Osteocyte (in vitro differentiated cells): Measurements from ENCODE around the gene PIP4K2A. TPM values are rescaled to one million over a fixed set of nuclear protein-coding genes. Genes with fewer than 3 reads are reported as not detected.
"Not testable (repeated sequence)": the region's sequence is repeated elsewhere in the genome, so short reads cannot be mapped to it uniquely, and the experiment has no call there.

Source experiments
- DNase-seq: peaks from one replicate; pipeline ENCODE4 v3.0.0; 2021; ENCODE audit warnings: mixed read lengths; ENCODE audit not compliant: unreplicated experiment; ENCODE audit errors: extremely low spot score
- H3K27ac Mint-ChIP-seq: one replicate; pipeline ENCODE4 v1.8.0; 2021; ENCODE audit warnings: mild to moderate bottlenecking, mixed read lengths; ENCODE audit not compliant: unreplicated experiment
- H3K27me3 Mint-ChIP-seq: one replicate; pipeline ENCODE4 v1.8.0; 2021; ENCODE audit warnings: mixed read lengths; ENCODE audit not compliant: unreplicated experiment
- H3K36me3 Mint-ChIP-seq: one replicate; pipeline ENCODE4 v1.8.0; 2021; ENCODE audit warnings: mixed read lengths; ENCODE audit not compliant: unreplicated experiment
- H3K4me1 Mint-ChIP-seq: one replicate; pipeline ENCODE4 v1.8.0; 2021; ENCODE audit warnings: mixed read lengths; ENCODE audit not compliant: unreplicated experiment
- H3K4me3 Mint-ChIP-seq: one replicate; pipeline ENCODE4 v1.8.0; 2021; ENCODE audit warnings: mild to moderate bottlenecking, moderate library complexity, mixed read lengths; ENCODE audit not compliant: unreplicated experiment
- H3K9me3 Mint-ChIP-seq: one replicate; pipeline ENCODE4 v1.8.0; 2021; ENCODE audit warnings: mixed read lengths; ENCODE audit not compliant: unreplicated experiment
- total RNA-seq: library from RNA; stranded (reverse); gene quantifications from 2 replicates; pipeline ENCODE4 v1.2.1, GENCODE V29; 2021
- TF ChIP-seq, protein P1 (sequence below): fragments of 200-600 bp; sonication (generic); IDR thresholded peaks from 2 replicates; pipeline ENCODE4 v1.5.0; 2021; ENCODE audit warnings: antibody characterized with exemption, mild to moderate bottlenecking, moderate library complexity

Gene PIP4K2A
- total RNA-seq, 1 donor from 2014 or later, result 41.1 TPM

DNA sequence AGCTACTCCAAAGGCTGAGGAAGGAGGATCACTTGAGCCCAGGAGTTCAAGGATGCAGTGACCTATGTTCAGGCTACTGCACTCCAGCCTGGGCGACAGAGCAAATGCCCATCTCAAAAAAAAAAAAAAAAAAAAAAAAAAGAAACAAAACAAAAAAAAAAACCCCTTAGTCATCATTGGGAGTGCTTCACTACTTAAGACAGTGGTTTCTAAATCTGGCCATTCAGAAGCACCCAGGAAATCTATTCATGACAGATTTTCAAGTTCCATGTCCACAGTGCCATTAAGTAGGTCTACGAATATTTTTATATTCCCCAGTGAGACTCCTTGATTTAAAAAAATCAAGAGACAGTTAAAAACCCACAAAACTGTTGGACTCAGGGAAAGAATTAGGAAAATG lies 182.9 kb downstream of the PIP4K2A start:
- Mint-ChIP-seq H3K4me3 (no peak overlapping the region), H3K27me3 (peaks cover 7% of the 10 kb centered on the region)

DNA sequence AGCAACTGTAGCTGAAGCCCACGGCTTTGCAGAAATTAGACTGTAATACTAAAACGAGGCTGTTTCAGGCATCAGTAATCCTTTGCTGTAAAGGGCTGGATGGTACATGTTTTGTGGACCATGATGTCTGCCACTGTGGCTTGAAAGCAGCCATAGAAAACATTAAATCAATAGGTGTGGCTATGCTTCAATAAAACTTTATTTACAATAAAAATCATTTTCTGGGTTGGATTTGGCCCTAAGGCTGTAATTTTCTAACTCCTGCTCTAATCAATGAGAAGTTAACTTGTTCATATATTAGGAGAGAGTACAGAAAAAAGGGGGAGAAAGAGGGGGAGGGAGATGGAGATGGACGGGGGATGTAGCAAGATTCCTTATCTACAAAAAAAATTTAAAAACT lies 183.4 kb downstream of the PIP4K2A start:
- Mint-ChIP-seq H3K9me3 (peaks cover 20% of the 10 kb centered on the region), H3K27ac (no peak overlapping the region), H3K36me3 (peaks cover 25% of the 10 kb centered on the region), H3K4me1 (no peaks in the 10 kb centered on the region), H3K4me3 (no peak overlapping the region), H3K27me3 (peaks cover 8% of the 10 kb centered on the region)
- TF ChIP-seq, protein P1, sequence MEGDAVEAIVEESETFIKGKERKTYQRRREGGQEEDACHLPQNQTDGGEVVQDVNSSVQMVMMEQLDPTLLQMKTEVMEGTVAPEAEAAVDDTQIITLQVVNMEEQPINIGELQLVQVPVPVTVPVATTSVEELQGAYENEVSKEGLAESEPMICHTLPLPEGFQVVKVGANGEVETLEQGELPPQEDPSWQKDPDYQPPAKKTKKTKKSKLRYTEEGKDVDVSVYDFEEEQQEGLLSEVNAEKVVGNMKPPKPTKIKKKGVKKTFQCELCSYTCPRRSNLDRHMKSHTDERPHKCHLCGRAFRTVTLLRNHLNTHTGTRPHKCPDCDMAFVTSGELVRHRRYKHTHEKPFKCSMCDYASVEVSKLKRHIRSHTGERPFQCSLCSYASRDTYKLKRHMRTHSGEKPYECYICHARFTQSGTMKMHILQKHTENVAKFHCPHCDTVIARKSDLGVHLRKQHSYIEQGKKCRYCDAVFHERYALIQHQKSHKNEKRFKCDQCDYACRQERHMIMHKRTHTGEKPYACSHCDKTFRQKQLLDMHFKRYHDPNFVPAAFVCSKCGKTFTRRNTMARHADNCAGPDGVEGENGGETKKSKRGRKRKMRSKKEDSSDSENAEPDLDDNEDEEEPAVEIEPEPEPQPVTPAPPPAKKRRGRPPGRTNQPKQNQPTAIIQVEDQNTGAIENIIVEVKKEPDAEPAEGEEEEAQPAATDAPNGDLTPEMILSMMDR, result no peak
- no peak for DNase-seq

More for the DNA sequence above, 182.9 kb downstream of the PIP4K2A start:
- no peak for DNase-seq
- H3K9me3 Mint-ChIP-seq, result peaks cover 20% of the 10 kb centered on the region
- peaks cover 29% of the 10 kb centered on the region for H3K36me3 Mint-ChIP-seq
- H3K27ac Mint-ChIP-seq, result no peak overlapping the region
- no peaks in the 10 kb centered on the region for H3K4me1 Mint-ChIP-seq
- TF ChIP-seq, protein P1, result no peak

DNA sequence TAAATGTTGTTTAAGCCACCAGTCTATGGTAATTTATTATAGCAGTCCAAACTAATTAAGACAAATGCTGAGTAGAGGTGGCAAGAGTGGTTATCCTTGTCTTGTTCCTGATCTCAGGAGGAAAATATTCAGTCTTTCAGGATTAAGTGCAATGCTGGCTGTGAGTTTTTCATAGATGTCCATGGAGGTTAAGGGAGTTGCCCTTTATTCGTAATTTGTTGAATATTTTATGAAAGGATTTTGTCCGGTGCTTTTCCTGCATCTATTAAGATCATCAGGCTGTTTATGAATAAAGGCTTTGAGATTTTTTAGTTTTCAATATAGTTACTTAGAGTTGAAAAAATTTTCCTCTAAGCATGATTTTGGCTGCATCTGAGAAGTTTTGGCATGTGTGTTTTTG lies 186.9 kb downstream of the PIP4K2A start:
- H3K27me3 Mint-ChIP-seq, result peaks cover 30% of the 10 kb centered on the region
- no peak for DNase-seq
- H3K9me3 Mint-ChIP-seq, result peaks cover 41% of the 10 kb centered on the region
- no peak overlapping the region for H3K27ac Mint-ChIP-seq
- H3K36me3 Mint-ChIP-seq, result peaks cover 7% of the 10 kb centered on the region
- no peaks in the 10 kb centered on the region for H3K4me1 Mint-ChIP-seq
- no peak overlapping the region for H3K4me3 Mint-ChIP-seq
- TF ChIP-seq, protein P1, result no peak

DNA sequence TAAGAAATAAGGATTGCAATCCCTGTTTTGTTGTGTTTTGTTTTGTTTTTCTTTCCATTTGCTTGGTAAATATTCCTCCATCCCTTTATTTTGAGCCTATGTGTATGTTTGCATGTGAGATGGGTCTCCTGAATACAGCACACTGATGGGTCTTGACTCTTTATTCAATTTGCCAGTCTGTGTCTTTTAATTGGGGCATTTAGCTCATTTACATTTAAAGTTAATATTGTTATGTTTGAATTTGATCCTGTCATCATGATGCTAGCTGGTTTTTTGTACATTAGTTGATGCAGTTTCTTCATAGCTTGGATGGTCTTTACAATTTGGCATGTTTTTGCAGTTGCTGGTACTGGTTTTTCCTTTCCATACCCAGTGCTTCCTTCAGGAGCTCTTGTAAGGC lies 190.0 kb downstream of the PIP4K2A start:
- H3K4me3 Mint-ChIP-seq, H3K36me3 Mint-ChIP-seq, H3K4me1 Mint-ChIP-seq, H3K27ac Mint-ChIP-seq, DNase-seq: not testable (repeated sequence)
- Mint-ChIP-seq H3K9me3 (peaks cover 46% of the 10 kb centered on the region), H3K27me3 (peaks cover 51% of the 10 kb centered on the region)

DNA sequence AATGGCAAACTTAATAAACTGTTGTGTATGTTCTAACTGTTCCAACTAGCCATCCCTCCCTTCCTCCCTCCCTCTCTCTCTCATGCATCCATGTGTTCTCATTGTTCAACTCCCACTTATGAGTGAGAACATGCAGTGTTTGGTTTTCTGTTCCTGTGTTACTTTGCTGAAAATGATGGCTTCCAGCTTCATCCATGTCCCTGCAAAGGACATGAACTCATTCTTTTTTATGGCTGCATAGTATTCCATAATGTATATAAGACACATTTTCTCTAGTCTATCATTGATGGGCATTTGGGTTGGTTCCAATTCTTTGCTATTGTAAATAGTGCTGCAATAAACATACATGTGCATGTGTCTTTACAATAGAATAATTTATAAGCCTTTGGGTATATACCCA lies 193.7 kb downstream of the PIP4K2A start:
- not testable (repeated sequence) for DNase-seq, H3K36me3 Mint-ChIP-seq, H3K4me1 Mint-ChIP-seq, H3K27ac Mint-ChIP-seq, H3K4me3 Mint-ChIP-seq
- Mint-ChIP-seq H3K27me3 (peaks cover 64% of the 10 kb centered on the region), H3K9me3 (peaks cover 29% of the 10 kb centered on the region)

DNA sequence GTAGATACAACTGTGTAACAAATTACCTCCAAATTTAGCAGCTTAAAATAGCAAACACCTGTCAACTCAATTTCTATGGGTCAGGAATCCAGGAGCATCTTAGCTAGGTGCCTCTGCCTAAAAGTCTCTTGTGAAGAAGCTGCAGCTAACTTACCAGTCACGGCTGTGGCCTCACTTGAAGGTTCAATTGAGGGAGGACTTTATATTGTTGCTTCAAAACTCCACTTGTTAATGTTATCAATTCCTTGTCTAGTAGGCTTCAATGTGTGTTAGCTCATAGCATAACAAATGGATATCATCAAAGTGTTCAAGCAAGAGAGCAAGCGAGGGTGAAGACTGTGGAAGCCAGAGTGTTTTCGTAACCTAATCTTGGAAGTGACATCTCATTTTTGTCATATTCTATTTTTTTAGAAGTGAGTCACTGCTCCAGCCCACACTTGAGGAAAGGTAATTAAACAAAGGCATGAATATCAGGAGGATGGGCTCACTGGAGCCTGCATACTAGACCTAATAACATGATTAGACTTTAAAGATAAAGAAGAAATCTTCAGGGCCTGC lies 196.1 kb downstream of the PIP4K2A start:
- peaks cover 55% of the 10 kb centered on the region for H3K27me3 Mint-ChIP-seq
- no peak overlapping the region for H3K27ac Mint-ChIP-seq
- TF ChIP-seq, protein P1, result no peak
- peaks cover 15% of the 10 kb centered on the region for H3K9me3 Mint-ChIP-seq
- DNase-seq, result no peak
- H3K36me3 Mint-ChIP-seq, result peaks cover 2% of the 10 kb centered on the region
- no peak overlapping the region for H3K4me3 Mint-ChIP-seq
- H3K4me1 Mint-ChIP-seq, result peaks cover 2% of the 10 kb centered on the region
